Stimulated activated CD4-positive, alpha-beta T cell treated with anti-CD3 and anti-CD28 coated beads, TNF-alpha, amount 100 ng/mL, for 1 hour (primary cell): ENCODE results near the gene HOXA1.

Experiments
- DNase-seq, 3 donors: peaks; one replicate each; pipeline ENCODE4 v3.0.0-alpha.2; 2020; ENCODE audit warnings: low read depth in 3 of 3, low spot score in 1 of 3

Gene HOXA1

GRCh38 chr7:27106181-27106900 is 10.5 kb upstream of the HOXA1 start:
- no peak for DNase-seq

- DNase-seq = no peak
These were observed 9.7 kb upstream of the HOXA1 start for GRCh38 chr7:27105301-27106031.

GRCh38 chr7:27104341-27105058 is 8.7 kb upstream of the HOXA1 start:
- no peak for DNase-seq

GRCh38 chr7:27103489-27104226 is 7.9 kb upstream of the HOXA1 start:
- no peak for DNase-seq

- no peak for DNase-seq
These were observed 7.0 kb upstream of the HOXA1 start, which contains the start of gene HOXA2 for GRCh38 chr7:27102581-27103442. TSS of gene HOXA2 (minus strand) at chr7:27102683. CDS start at chr7:27102500, 183 bp downstream.

- DNase-seq = no peak
These were observed 6.3 kb upstream of the HOXA1 start for GRCh38 chr7:27101957-27102580.

GRCh38 chr7:27101171-27101956 is 5.6 kb upstream of the HOXA1 start:
- no peak for DNase-seq

- no peak for DNase-seq
These were observed 4.9 kb upstream of the HOXA1 start for GRCh38 chr7:27100694-27101170.

- DNase-seq = no peak
These were observed 3.9 kb upstream of the HOXA1 start for GRCh38 chr7:27099453-27100370.

- DNase-seq = no peak
These were observed 3.0 kb upstream of the HOXA1 start for GRCh38 chr7:27098578-27099451.

GRCh38 chr7:27097686-27098577 is 2.1 kb upstream of the HOXA1 start:
- DNase-seq = no peak

- DNase-seq = no peak
These were observed 1.1 kb upstream of the HOXA1 start for GRCh38 chr7:27096768-27097514.

- DNase-seq = no peak
These were observed 527 bp downstream of the HOXA1 start for GRCh38 chr7:27095050-27095896.
